GM18867 (cell line): ENCODE data around the gene FKBP8.

Experiments
- ATAC-seq: cut with Tn5 transposase; IDR thresholded peaks from one replicate; pipeline ENCODE4 v1.9.1; 2021; ENCODE audit warnings: mild to moderate bottlenecking, moderate library complexity; ENCODE audit not compliant: unreplicated experiment

The FKBP8 gene

GRCh38 chr19:18522124-18522861 lies 21.1 kb downstream of the FKBP8 start:
- ATAC-seq, result peak; percentile 82

- no peak for ATAC-seq
These were observed 21.7 kb downstream of the FKBP8 start, which contains the start of gene ELL for GRCh38 chr19:18521692-18522123. TSS of gene ELL (minus strand) at chr19:18522070. CDS start at chr19:18522055, 15 bp downstream.

GRCh38 chr19:18520848-18521691 lies 22.3 kb downstream of the FKBP8 start:
- ATAC-seq, result no peak

- no peak for ATAC-seq
These were observed 23.2 kb downstream of the FKBP8 start for GRCh38 chr19:18519962-18520847.

- no peak for ATAC-seq
These were observed 24.7 kb downstream of the FKBP8 start for GRCh38 chr19:18518639-18519038.

- no peak for ATAC-seq
These were observed 25.8 kb downstream of the FKBP8 start for GRCh38 chr19:18517606-18518005.

- no peak for ATAC-seq
These were observed 27.4 kb downstream of the FKBP8 start for GRCh38 chr19:18515959-18516358.

GRCh38 chr19:18514800-18515682 lies 28.3 kb downstream of the FKBP8 start:
- no peak for ATAC-seq

- no peak for ATAC-seq
These were observed 29.5 kb downstream of the FKBP8 start for GRCh38 chr19:18513868-18514267.

- no peak for ATAC-seq
These were observed 33.2 kb downstream of the FKBP8 start for GRCh38 chr19:18510216-18510615.

- ATAC-seq, result no peak
These were observed 34.8 kb downstream of the FKBP8 start for GRCh38 chr19:18508585-18508984.

- no peak for ATAC-seq
These were observed 35.5 kb downstream of the FKBP8 start for GRCh38 chr19:18507727-18508440.

GRCh38 chr19:18507021-18507726 lies 36.2 kb downstream of the FKBP8 start:
- ATAC-seq, result no peak

- ATAC-seq, result no peak
These were observed 37.1 kb downstream of the FKBP8 start for GRCh38 chr19:18506101-18506930.

- no peak for ATAC-seq
These were observed 38.3 kb downstream of the FKBP8 start for GRCh38 chr19:18504886-18505610.

- no peak for ATAC-seq
These were observed 39.1 kb downstream of the FKBP8 start for GRCh38 chr19:18503971-18504885.
